Measurements from ENCODE around the gene GPR158.
"Not testable (repeated sequence)": the region's sequence is repeated elsewhere in the genome, so short reads cannot be mapped to it uniquely, and the experiment has no call there.

Gene GPR158, protein sequence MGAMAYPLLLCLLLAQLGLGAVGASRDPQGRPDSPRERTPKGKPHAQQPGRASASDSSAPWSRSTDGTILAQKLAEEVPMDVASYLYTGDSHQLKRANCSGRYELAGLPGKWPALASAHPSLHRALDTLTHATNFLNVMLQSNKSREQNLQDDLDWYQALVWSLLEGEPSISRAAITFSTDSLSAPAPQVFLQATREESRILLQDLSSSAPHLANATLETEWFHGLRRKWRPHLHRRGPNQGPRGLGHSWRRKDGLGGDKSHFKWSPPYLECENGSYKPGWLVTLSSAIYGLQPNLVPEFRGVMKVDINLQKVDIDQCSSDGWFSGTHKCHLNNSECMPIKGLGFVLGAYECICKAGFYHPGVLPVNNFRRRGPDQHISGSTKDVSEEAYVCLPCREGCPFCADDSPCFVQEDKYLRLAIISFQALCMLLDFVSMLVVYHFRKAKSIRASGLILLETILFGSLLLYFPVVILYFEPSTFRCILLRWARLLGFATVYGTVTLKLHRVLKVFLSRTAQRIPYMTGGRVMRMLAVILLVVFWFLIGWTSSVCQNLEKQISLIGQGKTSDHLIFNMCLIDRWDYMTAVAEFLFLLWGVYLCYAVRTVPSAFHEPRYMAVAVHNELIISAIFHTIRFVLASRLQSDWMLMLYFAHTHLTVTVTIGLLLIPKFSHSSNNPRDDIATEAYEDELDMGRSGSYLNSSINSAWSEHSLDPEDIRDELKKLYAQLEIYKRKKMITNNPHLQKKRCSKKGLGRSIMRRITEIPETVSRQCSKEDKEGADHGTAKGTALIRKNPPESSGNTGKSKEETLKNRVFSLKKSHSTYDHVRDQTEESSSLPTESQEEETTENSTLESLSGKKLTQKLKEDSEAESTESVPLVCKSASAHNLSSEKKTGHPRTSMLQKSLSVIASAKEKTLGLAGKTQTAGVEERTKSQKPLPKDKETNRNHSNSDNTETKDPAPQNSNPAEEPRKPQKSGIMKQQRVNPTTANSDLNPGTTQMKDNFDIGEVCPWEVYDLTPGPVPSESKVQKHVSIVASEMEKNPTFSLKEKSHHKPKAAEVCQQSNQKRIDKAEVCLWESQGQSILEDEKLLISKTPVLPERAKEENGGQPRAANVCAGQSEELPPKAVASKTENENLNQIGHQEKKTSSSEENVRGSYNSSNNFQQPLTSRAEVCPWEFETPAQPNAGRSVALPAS (N-terminal part only)

GRCh38 chr10:25174461-25175230 is at the start of gene GPR158:
TSS of gene GPR158 (plus strand) at chr10:25175001. CDS start at chr10:25175421, 420 bp downstream.
- H3K36me3 Mint-ChIP-seq (ENCODE audit: low read depth), result no peaks in the 10 kb centered on the region
- no peak within 1 kb of the TSS for H3K27ac Mint-ChIP-seq
- H3K4me3 Mint-ChIP-seq, result peak within 1 kb of the TSS; percentile 34
- peaks cover 40% of the 10 kb centered on the region for H3K27me3 Mint-ChIP-seq (ENCODE audit: low read depth)
- no peaks in the 10 kb centered on the region for H3K9me3 Mint-ChIP-seq
- no peaks in the 10 kb centered on the region for H3K4me1 Mint-ChIP-seq (ENCODE audit: low read depth)
- peak; percentile 42 for DNase-seq (ENCODE audit: low spot score)

GRCh38 chr10:25125201-25125611 is 49.6 kb upstream of the GPR158 start:
- no peaks in the 10 kb centered on the region for H3K4me1 Mint-ChIP-seq (ENCODE audit: low read depth)

DNA sequence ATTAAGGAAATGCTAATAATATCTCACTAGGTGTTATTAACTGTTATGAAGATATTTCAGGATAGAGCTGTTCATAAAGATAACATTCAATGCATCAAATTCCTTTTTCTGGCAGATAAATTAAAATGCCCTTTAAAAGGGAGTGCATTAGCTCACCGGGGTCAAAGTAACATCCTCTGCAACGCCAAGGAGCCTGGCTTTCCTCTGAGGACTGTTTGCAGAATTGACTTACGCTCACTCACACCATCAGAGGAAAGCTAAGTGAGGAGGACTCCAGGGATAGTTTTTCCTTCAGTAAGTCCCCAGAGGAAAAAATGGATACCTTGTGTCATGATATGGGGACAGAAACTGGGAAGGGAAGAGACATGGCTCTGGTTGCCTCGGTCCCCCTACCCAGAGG is 45.2 kb upstream of the GPR158 start:
- no peak overlapping the region for H3K27ac Mint-ChIP-seq
- H3K27me3 Mint-ChIP-seq (ENCODE audit: low read depth), result no peaks in the 10 kb centered on the region
- DNase-seq (ENCODE audit: low spot score), result no peak
- no peaks in the 10 kb centered on the region for H3K36me3 Mint-ChIP-seq (ENCODE audit: low read depth)
- no peak overlapping the region for H3K4me3 Mint-ChIP-seq
- no peaks in the 10 kb centered on the region for H3K9me3 Mint-ChIP-seq
- H3K4me1 Mint-ChIP-seq (ENCODE audit: low read depth), result no peaks in the 10 kb centered on the region

More at GRCh38 chr10:25125201-25125611, 49.6 kb upstream of the GPR158 start:
- H3K27ac Mint-ChIP-seq, result no peak overlapping the region
- no peak for DNase-seq (ENCODE audit: low spot score)
- no peaks in the 10 kb centered on the region for H3K9me3 Mint-ChIP-seq
- no peaks in the 10 kb centered on the region for H3K27me3 Mint-ChIP-seq (ENCODE audit: low read depth)
- H3K36me3 Mint-ChIP-seq (ENCODE audit: low read depth), result no peaks in the 10 kb centered on the region
- H3K4me3 Mint-ChIP-seq, result no peak overlapping the region

DNA sequence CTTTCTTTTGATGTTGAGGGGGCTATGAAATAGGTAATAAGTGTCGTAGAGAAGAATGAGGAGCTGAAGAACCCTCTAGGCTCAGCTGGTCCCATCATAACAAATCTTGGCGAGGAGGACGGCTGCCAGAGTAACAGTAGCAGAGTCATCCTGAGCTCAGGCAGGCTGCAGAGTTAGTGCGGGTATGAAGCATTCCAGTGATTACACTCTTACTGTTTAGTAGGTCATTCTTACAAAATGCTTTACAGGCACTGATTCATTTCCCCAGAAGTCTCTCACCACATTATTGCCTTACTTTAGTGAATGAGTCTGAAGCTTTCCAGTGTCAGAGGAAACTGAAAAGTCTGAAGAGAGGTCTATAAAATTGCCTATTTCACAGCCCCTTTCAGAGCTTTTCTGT is 43.9 kb upstream of the GPR158 start:
- Mint-ChIP-seq H3K4me3 (no peak overlapping the region), H3K27ac (no peak overlapping the region), H3K4me1 (ENCODE audit: low read depth) (no peaks in the 10 kb centered on the region), H3K36me3 (ENCODE audit: low read depth) (no peaks in the 10 kb centered on the region), H3K27me3 (ENCODE audit: low read depth) (no peaks in the 10 kb centered on the region), H3K9me3 (no peaks in the 10 kb centered on the region)
- DNase-seq (ENCODE audit: low spot score), result no peak

GRCh38 chr10:25142116-25142864 is 32.5 kb upstream of the GPR158 start:
- no peaks in the 10 kb centered on the region for H3K4me1 Mint-ChIP-seq (ENCODE audit: low read depth)
- H3K27me3 Mint-ChIP-seq (ENCODE audit: low read depth), result no peaks in the 10 kb centered on the region
- no peaks in the 10 kb centered on the region for H3K36me3 Mint-ChIP-seq (ENCODE audit: low read depth)
- peaks cover 5% of the 10 kb centered on the region for H3K9me3 Mint-ChIP-seq
- no peak overlapping the region for H3K4me3 Mint-ChIP-seq
- no peak for DNase-seq (ENCODE audit: low spot score)
- no peak overlapping the region for H3K27ac Mint-ChIP-seq

DNA sequence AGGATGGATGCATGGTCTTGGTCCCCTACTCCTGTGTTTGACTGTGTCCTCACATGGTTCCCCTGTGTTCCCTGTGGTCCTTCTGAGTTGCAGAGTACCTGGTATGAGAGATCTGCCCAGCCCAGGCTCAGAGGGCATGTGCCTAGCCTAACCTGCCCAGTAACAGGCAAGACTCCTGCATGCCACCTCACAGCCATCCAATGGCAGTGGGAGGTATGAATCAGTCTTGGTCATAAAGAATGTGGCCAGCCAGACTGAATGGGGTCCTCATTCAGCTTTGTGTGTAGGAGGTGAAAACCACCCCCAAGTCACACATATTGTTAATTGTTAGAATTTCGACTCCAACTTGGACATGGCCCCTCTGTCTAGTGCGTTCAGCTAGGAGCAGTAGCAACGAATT is 17.2 kb upstream of the GPR158 start:
- H3K9me3 Mint-ChIP-seq, result no peaks in the 10 kb centered on the region
- no peaks in the 10 kb centered on the region for H3K4me1 Mint-ChIP-seq (ENCODE audit: low read depth)
- H3K27me3 Mint-ChIP-seq (ENCODE audit: low read depth), result no peaks in the 10 kb centered on the region
- no peak for DNase-seq (ENCODE audit: low spot score)
- no peak overlapping the region for H3K27ac Mint-ChIP-seq
- H3K4me3 Mint-ChIP-seq, result no peak overlapping the region
- no peaks in the 10 kb centered on the region for H3K36me3 Mint-ChIP-seq (ENCODE audit: low read depth)

DNA sequence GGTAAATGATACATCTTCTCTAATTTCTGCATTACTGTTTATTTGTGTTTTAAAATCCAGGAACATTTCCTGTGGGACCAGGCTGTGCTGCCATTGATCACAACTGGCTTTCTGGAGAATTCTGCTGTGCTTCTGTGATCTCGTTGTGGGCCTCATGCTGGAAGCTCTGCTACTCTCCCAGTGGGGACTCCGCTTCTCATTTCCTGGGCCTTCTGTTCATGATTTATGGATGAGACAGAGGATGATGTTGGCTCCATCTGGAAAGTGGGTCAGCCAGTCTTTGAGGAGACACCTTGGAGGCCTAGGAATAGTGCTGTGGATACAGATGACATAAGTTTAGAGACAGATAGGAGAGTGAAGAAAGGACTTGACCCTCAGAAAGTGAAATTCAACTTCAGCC is 15.2 kb upstream of the GPR158 start:
- Mint-ChIP-seq H3K27ac (no peak overlapping the region), H3K36me3 (ENCODE audit: low read depth) (no peaks in the 10 kb centered on the region), H3K4me3 (no peak overlapping the region), H3K27me3 (ENCODE audit: low read depth) (no peaks in the 10 kb centered on the region), H3K4me1 (ENCODE audit: low read depth) (no peaks in the 10 kb centered on the region), H3K9me3 (no peaks in the 10 kb centered on the region)
- no peak for DNase-seq (ENCODE audit: low spot score)

GRCh38 chr10:25162391-25162790 is 12.4 kb upstream of the GPR158 start:
- Mint-ChIP-seq H3K4me3 (no peak overlapping the region), H3K9me3 (no peaks in the 10 kb centered on the region)

GRCh38 chr10:25163464-25163863 is 11.3 kb upstream of the GPR158 start:
- H3K36me3 Mint-ChIP-seq (ENCODE audit: low read depth); H3K4me3 Mint-ChIP-seq; H3K27me3 Mint-ChIP-seq (ENCODE audit: low read depth); H3K9me3 Mint-ChIP-seq; H3K4me1 Mint-ChIP-seq (ENCODE audit: low read depth); H3K27ac Mint-ChIP-seq; DNase-seq (ENCODE audit: low spot score): not testable (repeated sequence)

More at GRCh38 chr10:25162391-25162790, 12.4 kb upstream of the GPR158 start:
- Mint-ChIP-seq H3K27ac (no peak overlapping the region), H3K36me3 (ENCODE audit: low read depth) (no peaks in the 10 kb centered on the region), H3K27me3 (ENCODE audit: low read depth) (no peaks in the 10 kb centered on the region), H3K4me1 (ENCODE audit: low read depth) (no peaks in the 10 kb centered on the region)
- DNase-seq (ENCODE audit: low spot score), result no peak

GRCh38 chr10:25169740-25170139 is 5.1 kb upstream of the GPR158 start:
- H3K36me3 Mint-ChIP-seq (ENCODE audit: low read depth), result no peaks in the 10 kb centered on the region
- no peak overlapping the region for H3K27ac Mint-ChIP-seq
- no peaks in the 10 kb centered on the region for H3K9me3 Mint-ChIP-seq
- H3K4me1 Mint-ChIP-seq (ENCODE audit: low read depth), result no peaks in the 10 kb centered on the region
- no peak for DNase-seq (ENCODE audit: low spot score)
- H3K27me3 Mint-ChIP-seq (ENCODE audit: low read depth), result peaks cover 15% of the 10 kb centered on the region
- H3K4me3 Mint-ChIP-seq, result no peak overlapping the region

GRCh38 chr10:25170627-25171026 is 4.2 kb upstream of the GPR158 start:
- H3K9me3 Mint-ChIP-seq, result no peaks in the 10 kb centered on the region
- no peaks in the 10 kb centered on the region for H3K36me3 Mint-ChIP-seq (ENCODE audit: low read depth)
- no peak for DNase-seq (ENCODE audit: low spot score)
- no peak overlapping the region for H3K4me3 Mint-ChIP-seq
- H3K27ac Mint-ChIP-seq, result no peak overlapping the region
- H3K27me3 Mint-ChIP-seq (ENCODE audit: low read depth), result peaks cover 19% of the 10 kb centered on the region
- H3K4me1 Mint-ChIP-seq (ENCODE audit: low read depth), result no peaks in the 10 kb centered on the region

DNA sequence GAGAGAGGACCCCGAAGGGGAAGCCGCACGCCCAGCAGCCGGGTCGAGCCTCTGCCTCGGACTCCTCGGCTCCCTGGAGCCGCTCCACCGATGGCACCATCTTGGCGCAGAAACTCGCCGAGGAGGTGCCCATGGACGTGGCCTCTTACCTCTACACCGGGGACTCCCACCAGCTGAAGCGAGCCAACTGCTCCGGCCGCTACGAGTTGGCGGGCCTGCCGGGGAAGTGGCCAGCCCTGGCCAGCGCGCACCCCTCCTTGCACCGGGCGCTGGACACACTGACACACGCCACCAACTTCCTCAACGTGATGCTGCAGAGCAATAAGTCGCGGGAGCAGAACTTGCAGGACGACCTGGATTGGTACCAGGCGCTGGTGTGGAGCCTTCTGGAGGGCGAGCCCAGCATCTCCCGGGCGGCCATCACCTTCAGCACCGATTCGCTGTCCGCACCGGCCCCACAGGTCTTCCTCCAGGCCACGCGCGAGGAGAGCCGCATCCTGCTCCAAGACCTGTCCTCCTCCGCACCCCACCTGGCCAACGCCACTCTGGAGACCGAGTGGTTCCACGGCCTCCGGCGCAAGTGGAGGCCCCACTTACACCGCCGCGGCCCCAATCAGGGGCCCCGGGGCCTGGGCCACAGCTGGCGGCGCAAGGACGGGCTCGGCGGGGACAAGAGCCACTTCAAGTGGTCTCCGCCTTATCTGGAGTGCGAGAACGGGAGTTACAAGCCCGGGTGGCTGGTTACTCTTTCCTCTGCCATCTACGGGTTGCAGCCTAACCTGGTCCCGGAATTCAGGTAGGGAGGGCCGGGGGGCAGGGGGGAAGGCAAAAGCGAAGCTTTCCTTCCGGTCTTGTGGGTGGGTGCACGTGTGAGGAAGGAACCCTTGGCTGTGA is 973 bp downstream of the GPR158 start:
- DNase-seq (ENCODE audit: low spot score), result no peak
- H3K4me3 Mint-ChIP-seq, result no peak overlapping the region
- peaks cover 40% of the 10 kb centered on the region for H3K27me3 Mint-ChIP-seq (ENCODE audit: low read depth)

More for the DNA sequence above, 973 bp downstream of the GPR158 start:
- H3K27ac Mint-ChIP-seq, result no peak overlapping the region
- H3K4me1 Mint-ChIP-seq (ENCODE audit: low read depth), result no peaks in the 10 kb centered on the region
- H3K36me3 Mint-ChIP-seq (ENCODE audit: low read depth), result no peaks in the 10 kb centered on the region
- H3K9me3 Mint-ChIP-seq, result no peaks in the 10 kb centered on the region

All from T-helper 2 cell treated with Interferon-gamma antibody and Interleukin-4, amounts not matched to agents 5 μg/mL and 100 μg/mL, for 36 hours (primary cell).